ENCODE measurements around the gene ENSA.

DNA sequence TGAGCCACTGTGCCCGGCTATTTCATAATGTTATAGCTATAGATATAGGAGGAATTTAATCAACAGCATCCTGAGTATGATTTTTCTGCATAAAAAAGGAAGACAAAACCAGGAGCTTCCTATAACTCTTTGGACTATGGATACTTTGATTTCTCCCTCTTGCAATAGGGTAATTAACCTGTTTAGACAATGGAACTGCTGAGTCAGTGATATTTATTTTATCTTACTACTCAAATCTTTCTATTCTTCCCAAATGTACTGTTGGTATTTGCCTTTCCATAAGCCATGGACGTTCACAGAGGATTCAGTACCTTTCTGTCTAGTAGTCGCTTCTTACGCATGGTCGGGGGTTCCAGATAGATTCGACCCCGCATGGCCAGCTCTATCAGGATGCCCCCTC lies 33.9 kb upstream of the ENSA start:
- TF ChIP-seq CTCF (IDR thresholded peaks at IDR 0.05) (no peak), POLR2AphosphoS5 (IDR thresholded peaks at IDR 0.05; ENCODE audit: low read depth, low read length) (no peak), REST (IDR thresholded peaks at IDR 0.05; ENCODE audit: insufficient read depth in 1 of 2, low read depth in 2 of 2, low read length in 1 of 2) (no peak), SIN3A (IDR thresholded peaks at IDR 0.05; ENCODE audit: borderline replicate concordance, insufficient read depth, low read depth, low read length) (no peak), TCF7L2 (IDR thresholded peaks at IDR 0.05; ENCODE audit: low read depth, low read length) (no peak)

Data from Panc1 (cell line).